SKM-1 (cell line): ENCODE data around the gene FURIN.
"Not testable (repeated sequence)": the region's sequence is repeated elsewhere in the genome, so short reads cannot be mapped to it uniquely, and the experiment has no call there.

Source experiments
- DNase-seq: peaks from one replicate; lab custom pipeline; 2025; ENCODE audit not compliant: unreplicated experiment; lab: John Stamatoyannopoulos, UW

FURIN gene

DNA sequence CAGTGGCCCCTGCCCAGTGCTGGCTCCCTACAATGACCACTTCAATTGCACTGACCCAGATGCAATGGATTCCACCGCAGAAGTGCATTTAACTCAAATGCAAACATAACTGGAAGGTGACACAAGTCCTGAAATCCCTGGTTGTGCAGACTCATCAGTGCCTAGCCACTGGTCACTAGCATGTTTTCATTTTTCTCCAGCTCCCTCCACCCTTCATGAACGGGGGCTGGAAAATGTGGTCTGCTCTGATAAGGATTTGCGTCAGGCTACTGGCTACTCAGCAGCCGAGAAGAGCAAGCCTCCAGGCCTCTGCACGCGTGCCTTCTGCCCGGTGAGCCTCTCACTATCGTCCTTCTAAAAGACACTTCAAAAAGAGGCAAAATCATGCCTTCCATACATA is 27.4 kb upstream of the FURIN start:
- DNase-seq = no peak

DNA sequence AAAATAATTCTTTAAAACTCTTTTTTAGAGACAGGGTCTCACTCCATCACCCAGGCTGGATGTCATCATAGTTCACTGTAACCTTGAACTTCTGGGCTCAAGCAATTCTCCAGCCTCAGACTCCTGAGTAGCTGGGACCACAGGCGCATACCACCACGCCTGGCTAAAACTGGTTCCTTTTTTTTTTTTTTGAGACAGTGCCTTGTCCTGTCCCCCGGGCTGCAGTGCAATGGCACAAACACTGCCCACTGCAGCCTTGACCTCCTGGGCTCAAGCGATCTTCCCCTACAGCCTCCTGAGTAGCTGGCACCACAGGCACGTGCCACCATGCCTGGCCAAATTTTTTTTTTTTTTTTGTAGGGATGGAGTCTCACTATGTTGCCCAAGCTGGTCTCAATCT is 23.7 kb upstream of the FURIN start:
- DNase-seq = no peak

DNA sequence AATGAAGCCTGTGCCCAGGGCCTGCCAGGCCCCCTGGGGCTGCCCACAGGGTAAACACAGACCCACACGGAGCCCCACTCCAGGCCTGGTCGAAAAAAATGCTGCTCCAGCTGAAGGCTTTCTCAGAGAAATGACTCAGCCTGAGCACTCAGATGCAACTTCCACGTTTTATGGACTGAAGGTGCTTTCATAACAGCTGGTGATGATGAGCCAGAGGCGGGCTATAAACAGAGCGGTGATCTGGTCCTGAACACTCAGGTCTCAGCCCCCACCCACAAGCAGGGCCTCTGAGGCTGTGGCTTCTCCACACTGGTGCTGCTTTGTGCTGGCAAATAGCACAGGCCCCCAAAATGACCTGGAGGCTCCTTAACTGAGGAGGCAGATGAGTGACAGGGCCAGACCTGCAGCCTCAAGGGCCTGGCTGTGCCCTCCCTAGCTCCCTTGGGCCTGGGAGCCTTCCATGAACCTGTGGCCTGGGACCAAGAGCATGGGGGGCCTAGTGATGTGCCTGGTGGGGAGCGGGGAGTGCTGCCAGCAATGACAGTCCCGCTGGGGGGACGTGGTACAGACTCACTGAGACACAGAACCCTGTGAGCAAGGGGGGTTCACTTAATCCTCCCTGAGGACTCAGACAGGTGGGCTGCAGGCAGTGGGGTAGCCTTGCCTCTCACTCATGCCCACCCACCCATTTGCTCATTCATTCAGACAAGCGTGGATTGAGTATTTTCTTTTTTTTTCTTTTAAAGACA is 23.0 kb upstream of the FURIN start:
- DNase-seq = peak; percentile 62

DNA sequence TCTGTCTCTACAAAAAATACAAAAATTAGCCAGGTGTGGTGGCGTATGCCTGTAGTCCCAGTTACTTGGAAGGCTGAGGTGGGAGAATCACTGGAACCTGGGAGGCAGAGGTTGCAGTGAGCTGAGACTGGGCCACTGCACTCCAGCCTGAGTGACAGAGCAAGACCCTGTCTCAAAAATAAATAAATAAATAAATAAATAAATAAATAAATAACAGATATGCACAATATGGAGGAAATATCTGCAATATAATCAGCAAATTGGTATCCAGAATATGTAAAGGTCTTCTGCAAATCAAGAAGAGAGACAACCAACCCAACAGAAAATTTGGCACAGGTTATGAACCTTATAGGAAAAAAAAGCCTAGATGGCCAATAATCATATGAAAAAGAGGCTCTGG is 19.0 kb upstream of the FURIN start:
- not testable (repeated sequence) for DNase-seq

DNA sequence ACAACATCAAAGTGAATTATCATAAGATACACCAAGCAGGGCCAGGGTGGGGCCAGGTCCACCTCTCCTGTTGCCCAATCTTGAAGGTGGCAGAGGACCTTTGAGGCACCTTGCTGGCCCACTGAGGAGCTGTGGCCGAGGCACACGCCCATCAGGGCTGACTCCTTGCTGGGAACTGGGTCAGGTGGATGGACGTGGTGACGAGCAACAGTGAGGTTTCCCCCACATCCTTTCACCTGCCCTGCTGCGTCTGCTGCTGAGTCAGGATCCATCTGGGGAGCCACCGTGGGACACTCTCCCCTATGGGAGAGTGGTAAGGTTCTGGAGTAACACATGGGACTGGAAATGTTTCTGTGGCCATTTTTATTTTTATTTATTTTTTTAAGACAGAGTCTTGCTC is 17.3 kb upstream of the FURIN start:
- DNase-seq = no peak

DNA sequence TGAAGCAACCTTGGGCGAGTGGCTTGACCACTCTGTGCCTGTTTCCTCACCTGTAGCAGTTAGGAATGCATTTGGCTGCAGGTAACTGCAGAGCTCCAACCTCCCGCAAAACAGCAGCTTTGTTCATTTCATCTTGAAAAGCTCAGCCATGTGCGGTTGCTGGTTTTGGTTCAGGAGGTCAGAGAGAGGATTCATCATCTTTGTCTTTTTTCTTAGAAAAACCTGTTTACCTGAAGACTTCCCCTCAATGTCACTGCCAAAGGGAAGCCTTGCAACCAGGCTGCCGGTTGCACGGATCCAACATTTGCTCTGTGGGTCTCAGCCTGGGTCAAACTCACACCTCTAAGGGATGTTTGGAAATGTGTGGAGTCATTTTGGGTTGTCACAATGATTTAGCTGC is 16.4 kb upstream of the FURIN start:
- DNase-seq = no peak

DNA sequence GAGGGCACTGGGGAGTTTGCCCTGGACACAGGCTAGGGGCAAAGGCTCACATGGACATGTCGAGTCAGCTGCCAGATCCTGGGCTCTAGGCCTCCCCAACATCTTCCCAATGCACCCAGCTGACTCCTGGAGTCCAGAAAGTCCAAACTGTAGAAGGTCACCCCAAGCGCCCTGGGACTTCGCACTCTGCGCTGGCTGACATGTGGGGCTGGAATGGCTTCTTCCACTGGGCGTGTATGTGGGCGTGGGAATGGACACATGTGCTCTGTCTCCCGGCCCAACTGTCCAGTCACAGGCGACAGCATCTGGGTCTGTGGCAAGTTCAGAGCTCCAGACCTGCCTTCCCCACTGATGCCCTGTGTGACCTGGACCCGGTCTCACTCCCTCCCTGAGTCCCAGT is 13.2 kb upstream of the FURIN start:
- DNase-seq = no peak

DNA sequence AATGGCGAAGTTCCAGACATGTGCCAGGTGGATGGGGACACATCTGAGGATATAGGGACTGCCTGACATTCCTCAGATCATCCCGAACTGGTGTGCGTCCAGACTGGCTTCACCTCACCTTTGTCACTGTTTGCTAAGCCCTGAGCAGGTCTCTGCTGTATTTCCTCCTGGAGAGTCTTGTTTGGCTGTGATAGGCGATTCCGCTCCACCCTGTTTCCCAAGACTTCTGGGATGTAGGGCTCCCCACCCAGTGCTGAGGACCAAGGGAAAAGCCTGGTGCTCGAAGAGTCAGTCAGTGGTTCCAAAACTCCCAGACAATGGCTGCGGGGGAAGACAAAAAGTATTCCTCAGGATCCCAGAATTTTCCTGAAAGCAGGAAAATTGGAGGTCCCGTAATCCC is 11.1 kb upstream of the FURIN start:
- no peak for DNase-seq

DNA sequence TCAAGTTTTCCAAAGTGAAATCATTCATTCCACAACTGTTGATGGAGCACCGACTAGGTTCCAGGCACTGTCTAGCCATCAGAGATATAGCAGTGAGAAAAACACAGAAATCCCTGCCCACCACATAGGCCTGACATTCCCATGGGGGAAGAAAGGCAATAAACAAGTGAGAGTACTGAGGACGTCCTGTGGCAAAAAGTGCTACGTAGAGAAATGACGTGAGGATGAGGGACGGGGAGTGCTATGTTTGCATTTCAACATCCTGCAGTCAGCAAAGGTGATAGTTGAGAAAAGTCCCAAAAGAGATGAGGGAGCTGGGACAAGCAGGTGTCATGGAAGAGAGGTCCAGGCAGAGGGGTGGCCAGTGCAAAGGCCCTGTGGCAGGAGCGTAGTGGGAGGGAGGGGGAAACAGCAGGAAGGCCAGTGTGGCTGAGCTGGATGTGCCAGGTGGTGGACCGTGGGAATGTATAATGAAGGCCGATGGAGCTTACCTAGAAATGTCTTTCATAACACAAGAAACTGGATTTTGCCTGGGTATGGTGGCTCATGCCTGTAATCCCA is 10.4 kb upstream of the FURIN start:
- no peak for DNase-seq

DNA sequence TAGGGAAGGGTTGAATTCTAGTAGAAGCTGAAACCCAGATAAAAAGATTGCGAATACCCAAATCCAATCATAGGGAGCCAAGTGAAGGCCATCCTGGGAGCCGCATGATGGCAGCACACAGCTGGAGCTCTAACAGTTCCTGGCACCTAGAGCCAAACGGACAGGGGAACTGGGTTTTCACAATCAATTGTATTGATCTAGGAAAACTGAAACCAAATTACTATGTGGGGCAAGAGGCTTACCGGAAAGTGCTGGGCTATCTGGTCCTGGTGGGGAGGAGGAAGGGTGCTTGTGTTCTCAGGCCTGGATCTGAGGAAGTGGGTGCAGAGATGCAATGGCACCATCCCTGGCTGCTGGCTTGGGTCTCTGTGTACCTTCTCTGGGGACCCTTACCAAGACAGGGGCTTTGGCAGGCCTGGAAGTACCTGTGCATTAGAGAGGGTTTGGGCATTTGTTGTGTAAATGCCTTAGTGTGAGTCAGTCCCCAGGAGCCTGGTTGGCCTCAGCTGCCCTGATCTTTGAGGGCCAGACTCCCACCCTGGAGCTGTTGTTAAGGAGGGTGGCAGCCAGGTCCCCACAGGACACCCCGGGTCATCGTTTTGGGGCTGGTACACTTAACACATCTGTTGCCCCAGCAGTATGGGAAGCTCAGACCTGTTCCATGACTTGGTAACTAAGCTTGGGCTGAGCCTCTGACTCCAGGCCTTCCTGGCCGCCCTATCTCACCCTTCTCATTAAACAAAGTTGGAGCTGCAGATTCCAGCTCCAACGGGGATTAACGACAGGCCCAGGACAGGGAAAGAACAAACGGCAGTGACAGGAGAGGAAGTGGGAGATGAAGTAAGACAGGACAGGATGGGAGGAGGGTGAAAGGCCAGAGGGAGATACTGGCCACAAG is 8.9 kb upstream of the FURIN start:
- no peak for DNase-seq

DNA sequence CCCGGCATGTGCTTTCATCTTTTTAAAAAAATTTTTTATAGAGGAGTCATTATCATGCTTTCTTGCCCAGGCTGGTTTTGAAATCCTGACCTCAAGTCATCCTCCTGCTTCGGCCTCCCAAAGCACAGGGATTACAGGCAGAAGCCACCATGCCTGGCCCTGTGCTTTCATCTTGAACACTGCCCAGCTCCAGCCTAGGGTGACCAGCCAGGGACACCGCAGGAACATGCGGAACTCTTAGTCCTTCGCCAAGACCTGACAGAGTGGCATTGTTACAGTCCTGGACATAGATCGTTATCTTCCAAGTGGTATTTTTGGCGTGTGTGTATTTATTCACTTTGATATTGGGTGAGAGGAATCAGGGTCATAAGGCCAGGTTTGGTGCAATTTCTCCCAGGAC is 7.9 kb upstream of the FURIN start:
- no peak for DNase-seq

DNA sequence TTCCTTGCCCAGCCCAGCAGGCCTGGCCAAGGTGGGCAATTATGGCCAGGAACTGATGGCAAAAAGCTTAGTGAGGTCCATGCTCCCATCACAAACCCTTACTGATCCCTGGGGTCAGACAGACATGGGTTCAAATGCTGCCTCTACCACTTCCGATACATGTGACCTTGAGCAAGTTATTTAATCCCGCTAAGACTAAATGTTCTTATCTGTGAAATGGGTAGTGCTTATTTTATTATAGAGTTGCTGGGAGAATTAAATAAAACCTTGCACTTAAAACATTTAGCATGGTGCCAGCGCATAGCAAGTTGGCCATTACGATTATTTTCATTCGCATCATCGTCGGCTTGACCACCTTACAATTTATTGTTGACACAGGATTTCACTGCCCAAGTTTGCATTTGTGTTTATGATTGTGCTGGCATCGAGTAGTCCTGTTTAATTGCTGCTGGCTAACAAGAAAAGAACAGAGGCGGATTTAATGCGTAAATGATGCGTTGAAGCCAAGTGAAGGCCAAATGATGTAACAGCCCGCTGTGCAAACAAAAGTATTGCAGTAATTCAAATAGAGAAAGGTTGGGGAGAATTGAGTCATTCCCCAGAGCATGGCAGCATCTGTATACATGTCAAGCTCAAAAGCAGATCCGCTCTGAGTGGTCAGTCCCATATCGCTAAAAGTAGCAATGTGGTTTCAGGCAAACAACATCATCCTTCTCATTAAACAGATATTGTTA is 7.3 kb upstream of the FURIN start:
- no peak for DNase-seq

DNA sequence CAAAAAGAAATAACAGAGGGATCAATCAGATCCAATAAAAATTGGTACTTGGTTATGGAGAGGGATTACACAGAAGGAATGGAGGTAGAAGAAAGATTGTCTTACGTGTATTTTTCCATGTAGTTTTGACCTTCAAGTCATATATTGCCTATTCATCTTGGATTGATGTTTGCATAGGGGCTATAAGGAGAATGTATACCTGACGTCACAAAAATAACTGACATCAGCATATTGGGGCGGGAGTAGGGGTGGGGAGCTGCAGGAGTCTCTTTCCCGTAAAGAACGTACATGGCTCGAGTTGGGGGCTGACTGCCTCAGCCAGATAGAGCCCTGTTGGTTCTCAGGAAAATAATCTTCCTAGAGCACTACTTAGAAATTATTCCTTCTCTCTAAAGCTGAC is 5.9 kb upstream of the FURIN start:
- no peak for DNase-seq

DNA sequence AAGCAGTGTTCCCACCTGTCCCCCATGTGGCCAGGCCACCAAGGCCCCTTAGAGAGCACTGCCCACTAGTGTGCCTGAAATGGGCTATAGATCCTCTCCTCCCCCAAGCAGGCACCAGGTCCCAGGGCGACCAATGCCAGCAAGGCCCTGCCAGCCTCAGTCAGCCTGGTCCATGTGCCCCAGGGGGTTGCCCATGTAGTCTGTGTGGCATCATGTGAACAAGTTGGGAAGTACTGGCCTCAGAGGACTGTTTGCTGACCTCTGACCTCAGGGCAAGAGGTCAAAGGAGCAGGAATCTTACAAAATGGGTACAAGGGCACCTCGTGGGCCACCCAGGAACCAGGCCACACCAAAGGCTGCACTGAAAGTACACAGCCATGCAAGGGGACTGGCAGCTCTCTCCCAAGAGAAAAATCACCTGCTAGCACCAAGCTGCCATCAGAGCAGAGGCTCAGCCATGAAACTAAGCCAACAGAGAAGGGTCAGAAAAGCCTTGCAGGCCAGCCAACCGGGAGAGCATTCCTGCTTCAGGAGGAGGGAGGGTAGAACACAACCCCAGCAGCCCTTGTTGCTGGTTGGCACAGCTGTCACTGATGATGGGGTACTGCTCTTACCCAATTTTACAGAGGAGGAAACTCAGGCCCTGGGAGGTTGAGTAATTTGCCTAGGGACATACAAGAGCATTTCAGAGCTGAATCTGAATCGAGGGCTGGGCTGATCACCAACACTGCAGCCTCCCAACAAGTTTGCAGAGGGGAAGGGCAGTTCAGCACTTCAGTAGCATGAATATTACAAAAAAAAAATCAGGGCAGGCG is 5.2 kb upstream of the FURIN start:
- DNase-seq = peak; percentile 50

DNA sequence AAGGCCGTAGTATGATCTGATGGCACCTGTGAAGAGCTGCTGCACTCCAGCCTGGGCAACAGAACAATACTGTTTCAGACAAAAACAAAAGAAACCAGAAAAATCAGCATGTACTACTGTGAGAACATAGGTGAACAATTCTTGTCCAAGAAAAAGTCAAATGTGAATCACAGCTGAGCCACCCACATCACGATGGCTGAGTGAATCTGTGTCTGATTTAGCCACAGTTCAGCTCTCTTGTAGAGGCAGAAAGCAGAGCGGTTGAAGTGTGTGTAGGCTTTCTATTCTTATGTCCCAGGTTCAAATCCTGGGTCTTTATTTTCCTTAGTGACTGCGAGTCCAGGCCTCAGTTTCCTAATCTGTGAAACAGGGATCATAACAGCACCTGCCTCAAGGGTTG is 4.4 kb upstream of the FURIN start:
- DNase-seq = no peak

DNA sequence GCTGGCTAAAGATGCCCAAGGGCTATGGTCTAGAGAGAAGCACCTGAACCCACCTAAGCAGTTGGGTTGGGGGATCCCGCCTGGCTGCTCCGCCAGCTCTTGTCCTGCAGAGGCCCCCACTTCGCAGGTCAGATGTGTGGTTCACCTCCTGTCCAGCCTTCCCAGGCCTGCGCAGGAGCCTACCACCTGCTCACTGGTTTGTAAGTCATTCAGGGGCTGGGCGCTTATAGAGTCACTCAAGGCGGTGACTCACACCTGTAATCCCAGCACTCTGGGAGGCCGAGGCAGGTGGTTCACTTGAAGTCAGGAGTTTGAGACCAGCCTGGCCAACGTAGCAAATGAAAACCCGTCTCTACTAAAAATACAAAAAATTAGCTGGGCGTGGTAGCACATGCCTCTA is 3.9 kb upstream of the FURIN start:
- DNase-seq = no peak

DNA sequence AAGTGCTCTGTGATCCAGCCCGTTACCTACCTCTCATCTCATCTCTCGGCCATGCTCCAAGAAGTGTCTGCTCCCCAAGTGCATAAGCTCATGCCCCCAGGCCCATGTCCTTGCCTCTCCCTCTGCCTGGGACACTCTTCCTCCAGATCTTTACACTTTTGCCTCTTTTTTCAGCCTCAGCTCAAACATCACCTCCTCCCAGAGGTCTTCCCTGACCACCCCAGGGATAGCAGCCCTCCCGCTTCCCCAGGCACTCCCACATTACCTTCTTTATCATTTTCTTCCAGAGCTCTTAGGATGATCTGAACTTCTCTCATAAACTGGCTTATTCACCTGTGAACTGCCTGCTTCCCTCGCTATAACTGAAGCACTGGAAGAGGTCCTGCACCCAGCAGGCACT is 2.7 kb upstream of the FURIN start:
- DNase-seq = no peak

DNA sequence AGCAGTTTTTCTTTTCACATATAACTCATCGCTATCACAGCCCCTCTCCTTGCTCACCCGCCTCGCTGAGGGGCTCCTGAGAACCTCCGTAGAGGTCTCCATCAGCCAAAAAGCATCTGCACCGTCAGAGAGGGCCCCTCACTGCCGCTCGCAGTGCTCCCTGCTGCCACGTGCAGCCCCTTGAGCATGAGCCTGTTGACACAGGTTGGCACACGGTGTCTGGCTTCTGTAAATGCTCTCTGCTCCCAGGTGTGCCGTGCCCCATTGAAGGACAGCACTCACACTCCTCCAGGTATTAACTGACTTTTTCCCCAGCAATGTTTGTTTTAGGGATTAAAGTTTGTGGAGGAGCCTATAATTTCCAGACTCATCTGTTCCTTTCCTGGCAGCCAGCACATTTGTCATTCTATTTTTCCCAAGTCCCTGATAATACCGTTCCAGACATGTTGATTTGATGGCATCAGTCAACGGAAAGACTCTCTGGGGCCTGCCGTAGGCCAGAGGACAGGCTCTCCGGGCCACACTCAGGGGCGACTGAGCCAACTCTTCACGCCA is 2.1 kb upstream of the FURIN start:
- DNase-seq = no peak

DNA sequence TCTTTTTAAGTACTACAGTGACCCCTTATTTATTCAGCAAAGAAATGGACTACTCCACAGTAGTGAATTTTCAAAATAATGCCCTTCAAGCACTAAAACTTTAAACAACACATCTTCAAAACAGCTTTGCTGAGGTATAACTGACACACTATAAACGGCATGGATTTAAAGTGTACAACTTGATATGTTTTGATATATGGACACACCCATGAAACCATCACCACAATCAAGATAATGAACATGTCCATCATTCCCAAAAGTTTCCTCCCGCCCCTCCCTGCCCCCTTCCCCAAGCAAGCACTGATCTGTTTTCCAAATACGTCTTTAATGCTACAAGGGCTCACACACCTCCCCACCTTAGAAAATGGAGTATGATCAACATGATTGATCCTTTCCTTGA is 1.6 kb upstream of the FURIN start:
- DNase-seq = no peak

DNA sequence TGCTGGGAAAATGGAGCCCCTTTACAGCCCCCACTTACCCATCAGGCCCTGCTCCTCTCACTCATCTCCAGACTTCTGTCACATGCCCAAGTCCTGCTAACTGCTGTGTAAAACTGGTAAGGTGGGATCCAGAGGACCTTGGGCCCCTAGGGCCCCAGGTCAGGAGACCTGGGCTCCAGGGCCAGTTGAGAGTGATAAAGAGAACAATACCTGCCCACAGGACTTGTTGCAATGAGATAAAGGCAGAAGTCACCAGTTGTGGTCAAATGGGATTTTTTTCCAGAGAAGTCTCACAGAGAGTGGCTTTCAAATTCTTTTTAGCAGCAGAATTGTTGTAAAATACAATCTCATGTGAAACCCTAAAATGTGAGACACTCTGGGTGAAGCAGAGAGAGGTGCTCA is 753 bp downstream of the FURIN start:
- no peak for DNase-seq
